Hepatocyte (in vitro differentiated cells): Measurements from ENCODE around the gene IRF5.

Experiments
- CTCF ChIP-seq: fragments of 200-600 bp; sonication (generic); IDR thresholded peaks from 2 replicates; pipeline ENCODE4 v1.5.1; 2016; ENCODE audit warnings: antibody characterized with exemption, mild to moderate bottlenecking; ENCODE audit not compliant: poor library complexity
- EZH2phosphoT487 ChIP-seq: fragments of 200-600 bp; sonication (generic); IDR thresholded peaks from one replicate; pipeline ENCODE4 v1.6.1; 2018; ENCODE audit warnings: antibody characterized with exemption, mild to moderate bottlenecking, low read depth, moderate library complexity; ENCODE audit not compliant: unreplicated experiment, severe bottlenecking

- TF ChIP-seq CTCF (no peak), EZH2phosphoT487 (no peak)
These were observed 12.8 kb upstream of the IRF5 start for GRCh38 chr7:128924707-128925588.
